Psoas muscle (tissue), 8 donors: ENCODE measurements around the gene CXCL12. TPM values are rescaled to one million over a fixed set of nuclear protein-coding genes. Genes with fewer than 3 reads are reported as not detected.

Experiments used
- ATAC-seq, 4 donors: fragments of 200-7000 bp; cut with Tn5 transposase; one replicate each; pipeline ENCODE4 v1.9.1; 2020; ENCODE audit warnings: moderate library complexity in 3 of 4, mild to moderate bottlenecking in 2 of 4
- DNase-seq, 2 donors: peaks; one replicate each; pipeline ENCODE4 v3.0.0-alpha.2; 2020
- H3K27ac ChIP-seq: fragments of 200-600 bp; one replicate; pipeline ENCODE4 v1.8.0; 2022
- H3K27me3 ChIP-seq, 3 donors: fragments of 200-600 bp in 1 of 3; one replicate each; pipeline versions ENCODE4 v1.6.1 to v1.8.0; 2013 to 2022; ENCODE audit warnings: low read length in 2 of 3, mild to moderate bottlenecking in 2 of 3, moderate library complexity in 1 of 3; ENCODE audit not compliant: insufficient read depth in 3 of 3
- H3K36me3 ChIP-seq, 2 donors: fragments of 200-600 bp in 1 of 2; one replicate each; pipeline versions ENCODE4 v1.6.1 to v1.8.0; 2013 to 2022; ENCODE audit warnings: low read depth in 1 of 2, mild to moderate bottlenecking in 1 of 2, moderate library complexity in 1 of 2; ENCODE audit not compliant: insufficient read depth in 1 of 2
- H3K4me1 ChIP-seq: fragments of 200-600 bp; one replicate; pipeline ENCODE4 v1.8.0; 2022
- H3K4me3 ChIP-seq: fragments of 200-600 bp; one replicate; pipeline ENCODE4 v1.8.0; 2022; ENCODE audit warnings: mild to moderate bottlenecking
- H3K9me3 ChIP-seq: fragments of 200-600 bp; one replicate; pipeline ENCODE4 v1.8.0; 2022
- WGBS, 3 donors: extraction: QIAGEN DNeasy Blood & Tissue Kit; methylation state at CpG; one replicate each; pipeline versions ENCODE4 v1.1.6 to v1.1.7; 2013; 5-methylcytosine and 5-hydroxymethylcytosine counted together
- intact Hi-C, 2 donors: fragments of 100-400 bp; cut with DNase I; formaldehyde crosslinking; loops; one replicate each; pipeline versions ENCODE4 v1.11.0 to v1.14.2; 2022
- polyA plus RNA-seq, 3 donors: library from polyadenylated mRNA; stranded (reverse); fragments of 200-250 nt; gene quantifications; one replicate each; pipeline ENCODE4 v1.2.3, GENCODE V29; 2013
- total RNA-seq, 4 donors: library from RNA; stranded (reverse); fragmentation: NEBNext Ultra II Directional in 2 of 4; extraction: Animal tissue kit (Norgen Biotek cat#: 25700) in 2 of 4; gene quantifications; one replicate each; pipeline versions ENCODE4 v1.2.1 to v1.2.4, GENCODE V29; 2021 to 2023
- TF ChIP-seq, protein P1 (sequence below): fragments of 200-600 bp; IDR thresholded peaks from one replicate; pipeline ENCODE4 v1.8.0; 2022; ENCODE audit warnings: antibody characterized with exemption
- donor health status: healthy with polysubstance abuse.
- donor health status: DM: no; HTN: no; CAD: no; lungs with moderate emphysema.
- donor health status: Bipolar disorder and iron deficiency.
- donor health status: healthy.
- donor health status: DM: yes; HTN: yes; CAD: no.
- donor health status: DM: no; HTN: no; CAD: no.
- donor health status: DM: no; HTN: no; CAD: no.
- donor health status: DM: yes; HTN: yes; CAD: no.

CXCL12 gene
- total and polyA plus RNA-seq, 7 donors = 16.1 to 84.4 (median 40.4) TPM

DNA sequence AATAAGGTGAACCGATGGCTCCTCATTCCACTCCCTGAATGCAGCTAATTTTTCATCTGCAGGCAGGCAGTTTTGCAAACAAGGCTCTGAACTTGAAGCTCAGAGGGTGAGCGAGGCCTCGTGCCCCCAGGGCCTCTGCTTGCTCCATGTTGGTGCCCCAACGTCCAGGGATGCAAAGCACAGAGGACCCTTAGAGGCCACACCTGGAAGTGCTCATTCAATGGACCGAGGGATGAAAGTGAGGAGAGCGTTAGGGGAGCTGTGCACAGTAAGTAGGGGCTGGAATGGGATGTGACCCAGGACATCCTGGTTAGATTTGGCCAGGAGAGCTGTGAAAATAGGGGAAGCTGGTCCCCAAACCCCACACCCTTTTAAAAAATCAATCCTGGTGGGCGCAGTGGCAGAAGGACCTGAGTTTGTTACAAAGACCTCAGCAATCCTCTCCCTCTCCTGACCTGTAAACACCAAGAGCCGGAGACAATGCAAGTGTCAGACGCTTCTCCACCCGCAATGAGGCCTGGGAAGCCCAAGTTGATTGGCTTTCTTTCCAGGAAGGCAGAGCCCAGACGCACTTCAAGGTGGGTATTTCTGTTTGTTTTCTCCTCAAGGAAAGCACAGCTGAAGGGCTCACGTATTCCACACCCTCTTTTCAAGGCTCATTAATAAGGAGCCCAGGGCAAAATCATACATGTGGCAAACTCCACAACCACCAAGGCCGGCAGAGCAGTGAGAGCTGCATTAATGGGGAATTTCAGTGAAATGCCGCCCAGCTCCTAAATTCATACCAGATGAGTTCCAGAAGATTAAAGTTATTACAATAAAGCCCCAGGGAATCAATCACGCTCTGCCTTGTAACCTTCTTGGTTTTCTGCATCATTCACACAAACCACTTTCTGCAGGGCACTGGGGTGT, 14.1 kb upstream of the CXCL12 start:
- intact Hi-C loops = no loop called here
- TF ChIP-seq, protein P1, sequence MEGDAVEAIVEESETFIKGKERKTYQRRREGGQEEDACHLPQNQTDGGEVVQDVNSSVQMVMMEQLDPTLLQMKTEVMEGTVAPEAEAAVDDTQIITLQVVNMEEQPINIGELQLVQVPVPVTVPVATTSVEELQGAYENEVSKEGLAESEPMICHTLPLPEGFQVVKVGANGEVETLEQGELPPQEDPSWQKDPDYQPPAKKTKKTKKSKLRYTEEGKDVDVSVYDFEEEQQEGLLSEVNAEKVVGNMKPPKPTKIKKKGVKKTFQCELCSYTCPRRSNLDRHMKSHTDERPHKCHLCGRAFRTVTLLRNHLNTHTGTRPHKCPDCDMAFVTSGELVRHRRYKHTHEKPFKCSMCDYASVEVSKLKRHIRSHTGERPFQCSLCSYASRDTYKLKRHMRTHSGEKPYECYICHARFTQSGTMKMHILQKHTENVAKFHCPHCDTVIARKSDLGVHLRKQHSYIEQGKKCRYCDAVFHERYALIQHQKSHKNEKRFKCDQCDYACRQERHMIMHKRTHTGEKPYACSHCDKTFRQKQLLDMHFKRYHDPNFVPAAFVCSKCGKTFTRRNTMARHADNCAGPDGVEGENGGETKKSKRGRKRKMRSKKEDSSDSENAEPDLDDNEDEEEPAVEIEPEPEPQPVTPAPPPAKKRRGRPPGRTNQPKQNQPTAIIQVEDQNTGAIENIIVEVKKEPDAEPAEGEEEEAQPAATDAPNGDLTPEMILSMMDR = no peak
- no peak for ATAC-seq
- no peak overlapping the region for H3K4me3 ChIP-seq
- H3K27ac ChIP-seq = no peak overlapping the region
- 80 to 89% (median 82%) methylated on average over 15 of the region's 15 CpGs for WGBS, 3 donors
- no peaks in the 10 kb centered on the region for H3K9me3 ChIP-seq
- no peak for DNase-seq
- H3K27me3 ChIP-seq = no peaks in the 10 kb centered on the region
- no peaks in the 10 kb centered on the region for H3K36me3 ChIP-seq
- no peaks in the 10 kb centered on the region for H3K4me1 ChIP-seq

DNA sequence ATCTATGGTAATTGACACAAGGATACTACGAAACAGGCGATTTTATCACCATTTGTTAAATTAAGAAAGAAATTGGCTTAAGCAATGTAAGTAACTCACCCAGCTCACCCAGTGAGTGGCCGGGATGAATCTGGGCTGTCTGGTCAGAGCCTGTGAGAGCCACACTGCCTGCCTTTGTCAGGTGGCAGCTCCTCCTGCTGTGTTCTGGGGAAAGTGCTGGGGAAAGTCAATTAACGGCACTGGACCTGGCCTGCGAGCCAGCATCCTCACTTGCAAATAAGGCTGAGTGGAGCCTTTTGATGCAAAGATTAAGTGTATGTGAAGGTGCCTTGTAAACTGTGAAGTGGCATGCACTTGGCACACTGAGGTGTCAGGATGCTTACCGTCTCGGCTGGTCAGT, 13.4 kb upstream of the CXCL12 start:
- ATAC-seq = no peak
- TF ChIP-seq, protein P1 = no peak
- H3K27me3 ChIP-seq = no peaks in the 10 kb centered on the region
- 82 to 91% (median 85%) methylated on average over 7 of the region's 7 CpGs for WGBS, 3 donors
- intact Hi-C loops = no loop called here
- no peak for DNase-seq
- no peaks in the 10 kb centered on the region for H3K36me3 ChIP-seq
- no peak overlapping the region for H3K4me3 ChIP-seq
- H3K27ac ChIP-seq = no peak overlapping the region
- H3K4me1 ChIP-seq = no peaks in the 10 kb centered on the region
- H3K9me3 ChIP-seq = no peaks in the 10 kb centered on the region

DNA sequence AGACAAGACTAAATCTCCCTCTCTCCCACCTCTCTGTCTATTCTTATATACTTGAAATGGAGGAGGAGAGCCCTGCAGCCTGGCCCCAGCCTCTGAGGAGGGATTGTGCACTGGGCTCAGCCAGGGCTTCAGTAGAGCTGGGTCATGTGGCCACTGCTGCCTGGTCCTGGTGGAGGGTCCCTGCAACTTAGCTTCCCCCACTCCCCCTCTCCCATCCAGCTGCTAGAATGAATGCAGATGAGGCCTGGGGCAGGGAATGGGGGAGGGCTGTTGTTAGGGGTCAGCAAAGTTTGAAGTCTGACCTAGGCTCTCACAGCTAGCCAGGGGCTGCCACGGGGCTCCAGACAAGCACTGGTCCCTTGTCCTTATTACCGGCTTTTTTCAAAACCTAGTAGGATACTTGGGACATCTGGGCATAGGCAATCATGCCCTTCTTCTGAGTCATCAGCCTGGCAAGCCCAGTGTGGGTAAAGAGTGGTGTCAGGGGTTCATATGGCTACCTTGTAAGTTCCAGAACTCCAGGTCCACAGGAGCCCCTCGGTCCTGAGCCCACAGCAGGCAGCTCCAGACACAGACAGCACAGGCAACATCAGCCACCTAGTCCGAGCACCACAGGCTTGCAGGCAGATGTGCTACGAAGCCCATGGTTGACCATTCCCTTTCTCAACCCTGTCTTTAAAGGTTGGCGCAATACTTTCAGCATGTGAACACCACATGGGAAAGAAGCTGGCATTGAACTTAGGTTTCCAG, 12.8 kb upstream of the CXCL12 start:
- Histone ChIP-seq H3K27me3 (no peaks in the 10 kb centered on the region), H3K9me3 (no peaks in the 10 kb centered on the region), H3K4me3 (no peak overlapping the region), H3K36me3 (no peaks in the 10 kb centered on the region), H3K27ac (no peak overlapping the region), H3K4me1 (no peaks in the 10 kb centered on the region)
- intact Hi-C loops = no loop called here
- DNase-seq = no peak
- ATAC-seq = no peak
- WGBS, 3 donors = 88 to 93% (median 88%) methylated on average over 6 of the region's 6 CpGs
- TF ChIP-seq, protein P1 = no peak

DNA sequence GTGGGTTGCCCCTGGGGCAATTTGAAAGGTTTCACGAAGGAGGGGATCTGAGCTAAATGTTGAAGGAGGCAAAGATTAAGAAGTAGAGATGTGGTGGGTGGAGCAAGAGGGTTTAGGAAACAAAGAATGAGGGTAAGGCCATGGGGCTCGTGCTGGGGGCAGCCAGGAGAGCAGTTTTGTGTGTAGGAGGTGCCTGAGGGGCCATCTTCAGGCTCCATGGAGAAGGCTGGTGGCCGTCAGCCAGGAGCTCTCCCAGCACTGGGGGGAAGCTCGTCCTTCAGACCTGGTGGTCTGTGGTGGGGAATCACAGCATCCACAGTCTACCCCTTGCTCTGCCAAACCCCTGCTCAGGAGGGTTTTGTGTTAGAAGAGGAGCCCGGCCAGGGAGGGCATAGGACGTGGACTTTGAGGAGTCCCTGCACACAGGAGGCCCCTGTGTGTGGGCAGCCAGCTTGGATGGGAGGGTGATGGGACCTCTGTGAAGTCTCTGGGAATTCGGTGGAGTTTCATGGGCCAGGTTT, 11.8 kb upstream of the CXCL12 start:
- H3K4me1 ChIP-seq = no peaks in the 10 kb centered on the region
- no peak overlapping the region for H3K4me3 ChIP-seq
- 84 to 92% (median 87%) methylated on average over 7 of the region's 7 CpGs for WGBS, 3 donors
- intact Hi-C loops = no loop called here
- DNase-seq (no peak), ATAC-seq (no peak)
- TF ChIP-seq, protein P1 = no peak
- H3K27me3 ChIP-seq = no peaks in the 10 kb centered on the region
- H3K9me3 ChIP-seq = no peaks in the 10 kb centered on the region
- H3K27ac ChIP-seq = no peak overlapping the region
- no peaks in the 10 kb centered on the region for H3K36me3 ChIP-seq
